Neural cell (in vitro differentiated cells): ENCODE measurements around the gene SPTBN1. TPM values are rescaled to one million over a fixed set of nuclear protein-coding genes. Genes with fewer than 3 reads are reported as not detected.

Experiments used
- H2AFZ ChIP-seq: fragments of 200-600, 300-800 bp; sonication (generic), shearing (Covaris generic); 2 replicates; pipeline ENCODE4 v1.6.0; 2014; ENCODE audit warnings: low read depth, mild to moderate bottlenecking, antibody characterized with exemption, low read length, moderate library complexity
- H3F3A ChIP-seq: fragments of 200-600 bp; shearing (Covaris generic); 2 replicates; pipeline ENCODE4 v1.6.1; 2016; ENCODE audit warnings: mild to moderate bottlenecking, moderate library complexity, mixed read lengths, antibody characterized with exemption, low read length; ENCODE audit not compliant: insufficient read depth, poor library complexity, severe bottlenecking
- H3K27ac ChIP-seq: fragments of 200-600, 300-800 bp; sonication (generic), shearing (Covaris generic); 2 replicates; pipeline ENCODE4 v1.5.1; 2014; ENCODE audit warnings: mild to moderate bottlenecking, low read length, moderate library complexity
- H3K27me3 ChIP-seq: fragments of 300-800, 200-600 bp; sonication (generic), shearing (Covaris generic); 2 replicates; pipeline ENCODE4 v1.6.0; 2014; ENCODE audit warnings: mild to moderate bottlenecking, low read depth, low read length, moderate library complexity; ENCODE audit not compliant: insufficient read depth
- H3K36me3 ChIP-seq: fragments of 300-800, 200-600 bp; sonication (generic), shearing (Covaris generic); 2 replicates; pipeline ENCODE4 v1.5.1; 2014; ENCODE audit warnings: mild to moderate bottlenecking, antibody characterized with exemption, low read length, moderate library complexity; ENCODE audit not compliant: insufficient read depth
- H3K4me2 ChIP-seq: fragments of 300-800, 200-600 bp; sonication (generic), shearing (Covaris generic); 2 replicates; pipeline ENCODE4 v1.6.0; 2014; ENCODE audit warnings: mild to moderate bottlenecking, low read length
- H3K4me3 ChIP-seq: fragments of 300-800, 200-600 bp; sonication (generic), shearing (Covaris generic); 2 replicates; pipeline ENCODE4 v1.5.1; 2014; ENCODE audit warnings: mild to moderate bottlenecking, low read length, moderate library complexity
- H3K79me2 ChIP-seq: fragments of 200-600 bp; shearing (Covaris generic); replicated peaks from 2 replicates; pipeline ENCODE4 v1.6.0; 2014; ENCODE audit warnings: mild to moderate bottlenecking, low read length, moderate library complexity; ENCODE audit not compliant: insufficient read depth
- H3K9ac ChIP-seq: fragments of 300-800, 200-600 bp; sonication (generic), shearing (Covaris generic); 2 replicates; pipeline ENCODE4 v1.6.1; 2016; ENCODE audit warnings: mild to moderate bottlenecking, low read length, mixed read lengths
- H3K9me2 ChIP-seq: fragments of 200-600 bp; shearing (Covaris generic); 2 replicates; pipeline ENCODE4 v1.6.1; 2016; ENCODE audit warnings: mild to moderate bottlenecking, low read length, mixed read lengths; ENCODE audit not compliant: insufficient read depth
- H3K9me3 ChIP-seq: fragments of 200-600, 300-800 bp; sonication (generic), shearing (Covaris generic); 2 replicates; pipeline ENCODE4 v1.6.1; 2016; ENCODE audit warnings: mild to moderate bottlenecking, mixed run types, low read length, moderate library complexity, mixed read lengths
- H4K20me1 ChIP-seq: fragments of 200-600 bp; shearing (Covaris generic); 2 replicates; pipeline ENCODE4 v1.6.1; 2016; ENCODE audit warnings: mild to moderate bottlenecking, mixed run types; ENCODE audit not compliant: insufficient read depth
- EP300 ChIP-seq: fragments of 450-650 bp; conservative IDR thresholded peaks from 2 replicates; pipeline ENCODE4 v1.6.1; 2014; ENCODE audit warnings: antibody characterized with exemption, mild to moderate bottlenecking, moderate library complexity; ENCODE audit not compliant: poor library complexity, severe bottlenecking
- EZH2 ChIP-seq: fragments of 200-600, 300-800 bp; shearing (Covaris generic), sonication (generic); IDR thresholded peaks from 2 replicates; pipeline ENCODE4 v1.6.1; 2014; ENCODE audit warnings: antibody characterized with exemption, low read length, borderline replicate concordance, mild to moderate bottlenecking; ENCODE audit not compliant: insufficient read depth, poor library complexity, severe bottlenecking
- MXI1 ChIP-seq: fragments of 450-650 bp; conservative IDR thresholded peaks from 2 replicates; pipeline ENCODE4 v1.6.1; 2014; ENCODE audit warnings: antibody characterized with exemption, mild to moderate bottlenecking; ENCODE audit not compliant: poor library complexity, severe bottlenecking
- POLR2AphosphoS5 ChIP-seq: IDR thresholded peaks from 2 replicates; pipeline ENCODE4 v1.6.1; 2012
- RAD21 ChIP-seq: fragments of 450-650 bp; conservative IDR thresholded peaks from 2 replicates; pipeline ENCODE4 v1.6.1; 2014; ENCODE audit warnings: antibody characterized with exemption, mild to moderate bottlenecking, moderate library complexity
- REST ChIP-seq: IDR thresholded peaks from 2 replicates; pipeline ENCODE4 v1.6.1; 2012; ENCODE audit warnings: borderline replicate concordance
- SMC3 ChIP-seq: fragments of 450-650 bp; conservative IDR thresholded peaks from 2 replicates; pipeline ENCODE4 v1.6.1; 2014; ENCODE audit warnings: antibody characterized with exemption, mild to moderate bottlenecking, moderate library complexity; ENCODE audit not compliant: poor library complexity
- TAF1 ChIP-seq: IDR thresholded peaks from 2 replicates; pipeline ENCODE4 v1.6.1; 2012; ENCODE audit warnings: low read depth
- polyA plus RNA-seq: library from polyadenylated mRNA; depleted of rRNA; stranded (reverse); fragments of >200 nt; gene quantifications from 2 replicates; pipeline ENCODE4 v1.2.3, GENCODE V29; 2014
- TF ChIP-seq, protein P1 (sequence below): fragments of 450-650 bp; IDR thresholded peaks from 2 replicates; pipeline ENCODE4 v1.5.1; 2014; ENCODE audit warnings: antibody characterized with exemption, mild to moderate bottlenecking, moderate library complexity; ENCODE audit not compliant: poor library complexity, severe bottlenecking

The SPTBN1 gene
- polyA plus RNA-seq, 1 donor from 2014 or later = 92.1 TPM

DNA sequence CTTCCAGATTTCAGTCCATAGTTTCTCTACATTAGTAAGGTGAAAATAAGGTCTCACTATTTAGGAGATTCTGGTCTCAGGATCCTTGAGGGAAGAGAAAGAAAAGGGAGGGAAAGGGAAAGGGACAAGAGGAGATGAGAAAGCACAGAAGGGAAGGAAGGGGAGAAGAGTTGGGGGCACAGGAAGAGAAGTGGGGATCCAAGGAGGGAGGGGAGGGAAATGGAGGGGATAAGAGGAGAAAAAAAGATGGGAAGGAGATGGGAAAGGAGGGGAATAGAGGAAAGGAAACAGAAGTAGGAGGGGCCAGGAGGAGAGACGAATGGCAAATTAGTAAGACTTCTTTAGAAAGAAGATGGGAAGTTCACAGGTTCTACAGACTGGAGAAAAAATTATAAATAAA, 39.2 kb upstream of the SPTBN1 start:
- Histone ChIP-seq H3K4me2 (no peak overlapping the region), H3F3A (no peaks in the 10 kb centered on the region)

DNA sequence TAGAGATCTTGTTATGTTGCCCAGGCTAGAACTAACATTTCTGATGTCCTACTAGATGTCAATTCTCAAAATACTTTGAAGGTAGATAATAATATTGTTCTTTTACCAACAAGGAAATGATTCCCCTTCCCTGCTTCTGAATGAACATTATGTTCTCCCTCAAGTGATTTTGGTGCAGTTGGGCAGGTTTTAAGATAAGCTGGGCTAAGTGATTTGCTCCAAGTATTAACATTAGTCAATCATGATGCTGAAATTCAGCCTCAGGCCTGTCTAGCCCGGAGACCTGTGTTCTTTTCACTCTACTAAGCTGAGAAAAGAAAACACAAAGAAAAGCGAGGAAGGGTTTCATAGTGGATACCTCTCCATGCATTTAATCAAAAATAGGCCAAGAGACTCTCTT, 38.5 kb upstream of the SPTBN1 start:
- no peak overlapping the region for H3K9ac ChIP-seq
- no peaks in the 10 kb centered on the region for H3K36me3 ChIP-seq
- H3F3A ChIP-seq = no peaks in the 10 kb centered on the region
- H3K9me2 ChIP-seq = no peaks in the 10 kb centered on the region
- H3K79me2 ChIP-seq = no peaks in the 10 kb centered on the region
- H3K4me2 ChIP-seq = no peak overlapping the region
- H3K9me3 ChIP-seq = no peaks in the 10 kb centered on the region
- H2AFZ ChIP-seq = no peak overlapping the region
- no peak overlapping the region for H3K27ac ChIP-seq
- H4K20me1 ChIP-seq = no peaks in the 10 kb centered on the region
- H3K4me3 ChIP-seq = no peak overlapping the region
- no peaks in the 10 kb centered on the region for H3K27me3 ChIP-seq
- TF ChIP-seq POLR2AphosphoS5 (no peak), EZH2 (no peak), RAD21 (no peak), MXI1 (no peak), TAF1 (no peak), EP300 (no peak), SMC3 (no peak)
- TF ChIP-seq, protein P1, sequence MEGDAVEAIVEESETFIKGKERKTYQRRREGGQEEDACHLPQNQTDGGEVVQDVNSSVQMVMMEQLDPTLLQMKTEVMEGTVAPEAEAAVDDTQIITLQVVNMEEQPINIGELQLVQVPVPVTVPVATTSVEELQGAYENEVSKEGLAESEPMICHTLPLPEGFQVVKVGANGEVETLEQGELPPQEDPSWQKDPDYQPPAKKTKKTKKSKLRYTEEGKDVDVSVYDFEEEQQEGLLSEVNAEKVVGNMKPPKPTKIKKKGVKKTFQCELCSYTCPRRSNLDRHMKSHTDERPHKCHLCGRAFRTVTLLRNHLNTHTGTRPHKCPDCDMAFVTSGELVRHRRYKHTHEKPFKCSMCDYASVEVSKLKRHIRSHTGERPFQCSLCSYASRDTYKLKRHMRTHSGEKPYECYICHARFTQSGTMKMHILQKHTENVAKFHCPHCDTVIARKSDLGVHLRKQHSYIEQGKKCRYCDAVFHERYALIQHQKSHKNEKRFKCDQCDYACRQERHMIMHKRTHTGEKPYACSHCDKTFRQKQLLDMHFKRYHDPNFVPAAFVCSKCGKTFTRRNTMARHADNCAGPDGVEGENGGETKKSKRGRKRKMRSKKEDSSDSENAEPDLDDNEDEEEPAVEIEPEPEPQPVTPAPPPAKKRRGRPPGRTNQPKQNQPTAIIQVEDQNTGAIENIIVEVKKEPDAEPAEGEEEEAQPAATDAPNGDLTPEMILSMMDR = no peak

More for the DNA sequence above, 39.2 kb upstream of the SPTBN1 start:
- Histone ChIP-seq H3K9ac (no peak overlapping the region), H3K27ac (no peak overlapping the region), H3K27me3 (no peaks in the 10 kb centered on the region), H3K79me2 (no peaks in the 10 kb centered on the region), H3K36me3 (no peaks in the 10 kb centered on the region), H2AFZ (no peak overlapping the region), H4K20me1 (no peaks in the 10 kb centered on the region), H3K4me3 (no peak overlapping the region), H3K9me3 (no peaks in the 10 kb centered on the region), H3K9me2 (no peaks in the 10 kb centered on the region)
- TF ChIP-seq POLR2AphosphoS5 = no peak
- TF ChIP-seq EP300 = no peak
- no peak for TF ChIP-seq MXI1
- TF ChIP-seq, protein P1 = no peak
- TF ChIP-seq REST = no peak
- no peak for TF ChIP-seq RAD21
- TF ChIP-seq SMC3 = no peak
- no peak for TF ChIP-seq EZH2
- no peak for TF ChIP-seq TAF1
